Measurements from ENCODE around the gene SLC17A5.
A peak's percentile ranks its signal among the peaks of the same experiment; 100 is the strongest.
"Not testable (repeated sequence)": the region's sequence is repeated elsewhere in the genome, so short reads cannot be mapped to it uniquely, and the experiment has no call there.

Gene SLC17A5, protein sequence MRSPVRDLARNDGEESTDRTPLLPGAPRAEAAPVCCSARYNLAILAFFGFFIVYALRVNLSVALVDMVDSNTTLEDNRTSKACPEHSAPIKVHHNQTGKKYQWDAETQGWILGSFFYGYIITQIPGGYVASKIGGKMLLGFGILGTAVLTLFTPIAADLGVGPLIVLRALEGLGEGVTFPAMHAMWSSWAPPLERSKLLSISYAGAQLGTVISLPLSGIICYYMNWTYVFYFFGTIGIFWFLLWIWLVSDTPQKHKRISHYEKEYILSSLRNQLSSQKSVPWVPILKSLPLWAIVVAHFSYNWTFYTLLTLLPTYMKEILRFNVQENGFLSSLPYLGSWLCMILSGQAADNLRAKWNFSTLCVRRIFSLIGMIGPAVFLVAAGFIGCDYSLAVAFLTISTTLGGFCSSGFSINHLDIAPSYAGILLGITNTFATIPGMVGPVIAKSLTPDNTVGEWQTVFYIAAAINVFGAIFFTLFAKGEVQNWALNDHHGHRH

DNA sequence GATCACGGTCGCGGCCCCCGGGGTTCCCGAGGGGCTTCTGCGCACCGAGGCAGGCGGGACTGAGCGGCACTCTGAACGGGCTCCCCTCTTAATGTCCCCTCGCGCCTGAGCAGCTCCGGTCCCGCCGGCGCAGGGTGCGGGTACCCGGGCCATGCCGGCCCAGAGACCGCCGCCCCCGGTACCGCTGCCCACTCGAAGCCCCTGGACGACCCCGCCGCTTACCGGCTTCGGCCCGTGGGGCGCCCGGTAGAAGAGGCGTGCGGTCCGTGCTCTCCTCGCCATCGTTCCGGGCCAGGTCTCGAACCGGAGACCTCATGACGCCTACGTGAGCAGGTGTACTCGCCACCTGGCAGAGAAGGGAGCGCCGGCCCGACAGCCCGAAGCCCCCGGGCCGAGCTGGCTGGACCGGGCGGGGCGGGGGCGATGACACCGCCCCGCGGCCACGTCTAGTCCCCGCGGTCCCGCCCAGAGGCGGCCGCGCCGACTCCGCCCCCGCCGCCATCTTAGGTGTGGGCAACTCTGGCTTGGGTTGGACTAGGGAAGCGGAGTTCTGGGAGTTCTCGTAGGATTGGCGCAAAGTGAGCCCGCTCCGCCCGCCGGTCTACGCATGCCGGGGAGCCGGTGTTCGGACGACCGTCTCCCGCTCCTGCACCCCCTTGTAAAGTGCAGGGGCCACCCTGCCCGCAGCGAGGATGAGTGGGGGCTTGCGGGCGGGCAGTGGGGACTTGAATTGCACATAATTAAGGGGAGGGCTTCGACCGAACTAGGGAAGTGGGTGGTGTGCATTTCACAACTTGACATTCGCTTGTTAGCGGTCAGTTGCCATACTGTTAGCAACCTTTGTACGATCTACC is at the start of gene SLC17A5:
TSS of gene SLC17A5 (minus strand) at position 422 of the 854 bp plus-strand sequence. CDS start at position 316, 106 bp downstream.
- no peak for FAIRE-seq

DNA sequence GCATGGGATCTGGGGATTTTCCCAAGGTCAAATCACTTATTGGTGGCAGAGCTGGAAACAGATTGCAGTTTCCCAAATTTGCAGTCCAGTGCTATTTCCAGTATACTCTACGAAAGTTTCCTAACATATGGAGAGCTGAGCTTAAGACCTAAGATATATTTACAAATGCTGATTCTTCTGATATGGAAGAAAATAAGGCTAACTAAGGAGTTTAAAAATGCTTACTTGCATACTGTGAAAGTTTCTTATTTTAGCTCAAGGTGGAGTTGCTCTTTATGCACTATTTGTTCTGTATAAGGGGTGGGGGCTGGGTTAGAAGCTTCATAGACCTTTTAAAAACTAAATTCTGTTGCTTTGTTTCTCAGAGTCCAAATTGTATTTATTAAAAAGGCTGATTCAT is 49.7 kb upstream of the SLC17A5 start:
- FAIRE-seq = no peak

DNA sequence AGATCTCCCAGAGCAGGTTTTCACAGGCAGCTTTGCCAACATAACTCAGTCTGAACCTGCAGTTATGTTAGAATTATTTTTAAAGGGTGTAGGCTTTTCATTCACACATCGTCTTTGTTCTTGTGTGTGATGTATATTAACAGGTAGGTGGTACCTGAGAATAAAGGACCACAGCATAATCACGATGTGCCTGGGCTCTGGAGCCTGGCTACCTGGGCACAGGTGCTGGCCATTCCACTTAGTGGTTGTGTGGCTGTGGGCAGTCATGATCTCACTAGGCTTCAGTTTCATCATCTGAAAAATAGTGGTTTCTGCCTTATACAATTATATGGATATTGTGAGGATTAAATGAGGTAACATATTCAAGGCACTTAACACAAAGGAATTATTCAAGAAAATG is 48.7 kb upstream of the SLC17A5 start:
- no peak for FAIRE-seq

DNA sequence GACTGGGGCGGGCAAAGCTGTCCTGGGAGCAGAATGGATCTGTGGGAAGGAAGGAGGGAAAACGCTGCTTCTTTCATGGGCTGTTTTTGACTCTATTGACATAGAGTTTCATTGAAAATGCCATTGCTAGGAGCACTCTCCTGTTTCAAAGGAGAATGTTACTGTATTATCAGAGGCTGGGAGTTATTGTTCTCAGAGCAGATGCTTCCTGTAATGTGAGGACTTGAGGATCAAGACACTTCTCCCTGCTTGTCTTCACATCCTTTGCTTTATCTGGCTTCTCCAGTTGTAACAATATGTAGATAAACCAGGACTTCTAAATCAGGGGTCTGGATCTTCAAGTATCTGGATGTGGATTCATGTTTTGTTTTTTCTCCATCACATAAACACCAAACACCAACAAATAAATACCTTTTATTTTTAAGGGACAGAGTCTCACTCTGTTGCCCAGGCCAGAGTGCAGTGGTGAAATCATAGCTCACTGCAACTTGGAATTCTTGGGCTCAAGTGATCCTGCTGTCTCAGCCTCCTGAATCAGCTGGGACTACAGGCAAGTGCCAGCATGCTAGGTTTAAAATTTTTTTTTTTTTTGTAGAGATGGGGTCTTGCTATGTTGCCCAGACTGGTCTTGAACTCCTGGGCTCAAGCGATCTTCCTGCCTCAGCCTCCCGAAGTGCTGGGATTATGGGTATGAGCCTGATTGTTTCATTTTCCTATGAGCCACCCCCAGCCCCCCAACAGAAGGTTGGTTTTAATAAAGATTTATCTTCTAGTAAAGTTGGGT is 46.1 kb upstream of the SLC17A5 start:
- FAIRE-seq = no peak

DNA sequence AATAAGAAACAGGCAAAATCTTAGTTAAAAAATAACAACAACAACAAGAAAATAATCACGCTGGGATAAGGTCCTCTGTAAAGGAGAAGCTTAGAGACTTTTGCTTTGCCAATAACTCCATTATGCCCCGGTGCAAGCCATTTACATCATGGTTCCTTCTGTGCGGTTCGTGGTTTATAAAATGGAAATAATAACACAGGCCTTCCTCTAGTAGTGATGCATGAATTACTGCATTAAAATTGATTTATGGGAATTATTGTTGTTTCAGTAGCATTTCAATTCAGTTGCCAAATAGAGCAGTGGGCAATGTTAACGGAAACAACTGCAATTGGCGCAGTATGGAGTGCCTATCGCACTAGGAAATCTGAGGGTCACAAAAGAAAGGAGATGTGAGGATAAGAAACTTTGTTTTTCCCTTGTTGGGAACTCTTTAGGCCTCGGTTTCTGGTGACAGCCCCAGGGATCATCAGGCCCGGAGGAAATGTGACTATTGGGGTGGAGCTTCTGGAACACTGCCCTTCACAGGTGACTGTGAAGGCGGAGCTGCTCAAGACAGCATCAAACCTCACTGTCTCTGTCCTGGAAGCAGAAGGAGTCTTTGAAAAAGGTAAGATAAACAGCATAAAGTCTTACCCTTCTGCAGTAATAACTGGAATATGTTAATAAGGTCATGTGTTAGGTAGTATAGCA is 43.3 kb upstream of the SLC17A5 start:
- FAIRE-seq = no peak

DNA sequence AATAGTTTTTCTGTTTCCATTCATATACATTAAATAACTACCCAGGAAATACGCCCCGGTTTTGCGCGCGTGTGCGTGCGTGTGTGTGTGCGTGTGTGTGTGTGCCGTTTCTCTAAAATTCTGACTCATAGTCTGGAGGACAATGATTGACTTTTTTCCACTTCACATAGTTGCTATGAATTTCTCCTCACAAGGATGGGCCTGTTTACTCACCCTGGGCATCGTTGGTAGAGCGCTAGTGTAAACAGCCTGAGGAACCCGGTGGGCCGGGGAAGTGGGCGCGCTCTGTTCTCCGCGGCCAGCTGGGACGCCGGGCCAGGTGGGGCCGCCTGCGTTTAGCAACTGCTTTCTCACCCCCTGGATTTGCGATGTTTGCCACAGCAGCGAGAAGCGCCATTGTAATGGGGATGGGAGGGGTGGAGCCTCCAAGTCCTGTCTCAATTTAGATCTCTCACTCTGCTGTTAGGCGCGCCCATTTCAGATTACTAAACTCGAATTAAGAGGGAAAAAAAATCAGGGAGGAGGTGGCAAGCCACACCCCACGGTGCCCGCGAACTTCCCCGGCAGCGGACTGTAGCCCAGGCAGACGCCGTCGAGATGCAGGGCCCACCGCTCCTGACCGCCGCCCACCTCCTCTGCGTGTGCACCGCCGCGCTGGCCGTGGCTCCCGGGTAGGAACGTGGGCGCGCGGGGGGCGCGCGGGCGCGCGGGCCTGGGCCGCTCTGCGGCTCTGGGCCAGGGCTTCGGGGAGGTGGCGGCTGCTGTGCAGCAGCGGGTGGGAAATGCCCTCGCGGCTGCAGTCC is 42.0 kb upstream of the SLC17A5 start, which contains the start of gene CD109:
TSS of gene CD109 (plus strand) at position 585 of the 803 bp plus-strand sequence. CDS start at position 598, 13 bp downstream.
- no peak for FAIRE-seq

DNA sequence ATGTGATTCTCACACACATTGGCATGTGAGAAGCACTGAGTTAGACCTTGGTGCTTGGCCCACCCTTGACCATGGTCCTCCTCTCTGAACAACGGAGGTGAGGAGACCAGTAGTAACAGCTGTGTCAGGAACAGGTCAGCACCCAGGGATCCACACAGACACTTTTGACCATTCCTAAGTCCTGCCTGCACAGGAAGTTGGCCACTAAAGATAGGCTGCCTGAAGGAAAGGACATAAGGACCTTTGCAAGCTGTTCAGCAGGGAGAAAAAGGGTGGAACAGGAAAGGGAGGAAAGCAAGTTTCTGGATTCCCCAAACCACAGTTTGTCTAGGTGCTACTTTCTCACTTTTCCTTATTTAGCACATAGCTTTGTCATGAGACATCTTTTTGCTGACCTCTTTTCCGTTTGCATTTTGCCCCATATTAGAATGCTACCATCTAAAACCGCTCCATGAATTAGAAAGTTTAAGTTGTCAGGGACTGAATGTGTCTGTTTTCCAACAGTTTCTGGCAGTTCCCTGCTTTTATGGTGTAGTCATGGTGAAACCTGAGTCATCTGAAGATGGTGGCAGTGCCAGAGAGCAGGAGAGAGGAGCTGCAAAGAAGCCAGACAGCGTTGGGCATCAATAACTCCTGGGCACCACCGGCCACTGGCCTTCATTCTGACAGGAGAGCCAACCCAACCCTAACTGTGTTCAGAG is 41.1 kb upstream of the SLC17A5 start:
- FAIRE-seq = no peak

DNA sequence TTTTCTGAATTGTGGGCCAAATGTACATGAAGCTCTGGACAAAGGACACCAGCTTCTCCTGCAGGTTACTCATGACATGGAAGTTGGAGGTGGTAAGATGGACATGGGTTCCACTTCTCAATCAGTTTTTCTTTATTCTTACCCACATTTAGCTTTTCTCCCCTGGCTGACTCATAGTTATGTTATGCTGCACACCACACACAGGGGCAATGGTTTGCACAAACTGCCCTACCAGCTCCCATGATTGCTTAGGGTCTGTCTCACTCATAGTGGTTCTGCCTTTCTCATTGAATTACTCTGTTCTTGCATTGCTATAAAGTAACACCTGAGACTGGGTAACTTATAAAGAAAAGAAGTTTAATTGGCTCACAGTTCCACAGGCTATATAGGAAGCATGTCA is 37.7 kb upstream of the SLC17A5 start:
- FAIRE-seq = no peak

DNA sequence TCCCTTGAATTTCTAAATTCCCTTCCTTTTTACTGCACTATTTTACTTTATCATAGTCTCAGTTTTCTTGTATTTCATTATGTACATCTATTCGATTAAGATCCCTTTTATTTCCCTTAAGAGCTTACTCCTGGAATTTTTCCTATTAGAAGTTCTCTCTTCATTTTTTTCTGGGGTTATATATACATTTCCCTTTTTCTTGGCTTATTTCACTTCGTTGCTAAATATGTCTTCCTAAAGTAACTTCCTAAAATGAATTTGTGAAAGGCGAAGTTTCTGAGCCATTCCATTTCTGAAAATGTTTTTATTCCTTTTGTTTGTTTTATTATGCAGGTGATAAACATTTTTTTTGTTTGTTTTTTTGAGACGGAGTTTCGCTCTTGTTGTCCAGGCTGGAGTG is 36.3 kb upstream of the SLC17A5 start:
- FAIRE-seq = no peak

DNA sequence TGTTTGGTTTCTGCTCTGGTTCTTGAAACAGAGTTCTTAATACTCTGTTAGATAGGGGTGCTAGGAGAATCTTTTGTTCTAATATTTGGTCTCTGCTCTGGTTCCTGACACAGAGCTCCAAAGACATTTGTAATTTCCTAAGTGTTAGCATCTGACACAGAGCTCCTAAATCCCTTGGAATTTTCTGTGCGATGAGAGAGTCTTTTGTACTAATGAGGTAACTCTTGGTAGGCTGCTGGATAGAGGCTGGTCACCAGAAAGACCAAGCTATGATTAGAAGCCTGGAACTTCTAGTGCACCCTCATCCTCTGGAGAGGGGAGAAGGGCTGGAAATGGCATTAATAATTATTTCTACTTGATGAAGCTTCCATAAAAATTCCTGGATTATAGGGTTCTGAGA is 34.6 kb upstream of the SLC17A5 start:
- no peak for FAIRE-seq

DNA sequence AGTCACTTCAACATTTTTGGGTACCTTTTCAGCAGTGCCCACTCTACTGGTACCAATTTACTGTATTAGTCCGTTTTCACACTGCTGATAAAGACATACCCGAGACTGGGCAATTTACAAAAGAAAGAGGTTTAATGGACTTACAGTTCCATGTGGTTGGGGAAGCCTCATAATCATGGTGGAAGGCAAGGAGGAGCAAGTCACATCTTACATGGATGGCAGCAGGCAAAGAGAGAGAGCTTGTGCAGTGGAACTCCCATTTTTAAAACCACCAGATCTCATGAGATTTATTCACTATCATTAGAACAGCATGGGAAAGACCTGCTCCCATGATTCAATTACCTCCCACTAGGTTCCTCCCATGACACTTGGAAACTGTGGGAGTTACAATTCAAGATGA is 29.8 kb upstream of the SLC17A5 start:
- not testable (repeated sequence) for FAIRE-seq

DNA sequence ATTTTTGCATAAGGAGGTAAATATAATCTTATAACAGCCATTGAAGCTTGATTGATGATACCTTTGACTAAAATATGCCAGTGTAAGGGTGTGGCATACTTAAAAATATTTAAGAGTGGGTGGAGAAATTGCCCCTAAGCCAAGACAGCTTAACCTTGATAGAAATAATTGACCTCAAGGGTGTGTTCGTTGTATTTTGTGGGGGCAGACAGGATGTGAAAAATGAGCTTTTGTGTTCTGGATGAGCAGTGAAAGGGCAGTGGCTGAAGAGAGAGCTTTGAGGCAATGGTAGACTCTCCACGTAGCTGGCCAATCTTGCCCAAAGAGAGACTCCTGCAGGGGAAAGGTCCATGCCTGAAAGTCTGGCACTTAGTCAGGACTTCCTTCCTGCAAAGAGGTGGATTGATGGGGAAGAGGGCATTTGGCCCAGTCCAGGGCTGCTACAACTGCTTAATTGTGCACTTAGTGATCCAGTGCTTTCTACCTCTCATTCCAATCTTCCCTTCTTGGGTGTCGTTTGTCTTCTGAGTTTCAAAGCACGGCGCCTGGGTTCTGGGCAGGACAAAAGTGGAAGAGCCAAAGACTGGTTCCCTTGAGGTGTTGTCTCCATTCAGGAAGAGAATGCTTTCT is 26.6 kb upstream of the SLC17A5 start:
- no peak for FAIRE-seq

DNA sequence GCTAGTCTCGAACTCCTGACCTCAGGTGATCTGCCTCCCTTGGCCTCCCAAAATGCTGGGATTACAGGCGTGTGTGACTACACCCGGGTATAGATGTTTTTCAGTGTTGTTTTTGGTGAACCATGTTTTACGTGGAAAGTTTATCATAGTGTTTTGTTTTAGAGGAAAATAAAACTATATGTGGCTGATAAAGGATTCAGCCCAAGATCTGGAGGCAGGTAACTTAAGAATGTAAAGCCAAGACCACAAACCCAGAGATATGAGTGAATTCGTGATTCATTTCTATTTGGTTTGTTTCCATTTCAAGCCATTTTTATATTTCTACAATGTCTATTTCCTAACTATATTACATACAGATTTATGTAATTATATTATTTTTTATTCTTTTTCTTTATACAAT is 26.1 kb upstream of the SLC17A5 start:
- FAIRE-seq = not testable (repeated sequence)

DNA sequence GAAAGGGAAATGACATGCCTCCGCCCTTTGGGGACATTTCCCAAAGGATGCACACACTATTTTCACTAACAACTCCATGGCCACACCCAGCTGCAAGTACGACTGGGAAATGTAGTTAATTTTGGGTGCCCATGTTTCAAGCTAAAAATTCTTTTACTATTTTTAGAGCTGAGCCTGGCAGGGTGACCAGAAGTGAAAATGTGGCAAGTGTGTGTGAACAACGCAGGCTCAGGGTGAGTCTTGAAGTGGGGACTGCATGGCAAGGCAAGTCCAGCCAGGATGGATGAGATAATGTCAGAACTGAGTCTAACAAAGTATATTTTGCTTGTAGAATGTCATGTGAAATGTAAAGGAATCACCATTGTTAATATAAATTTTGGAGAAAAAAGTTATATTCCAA is 25.2 kb upstream of the SLC17A5 start:
- no peak for FAIRE-seq

DNA sequence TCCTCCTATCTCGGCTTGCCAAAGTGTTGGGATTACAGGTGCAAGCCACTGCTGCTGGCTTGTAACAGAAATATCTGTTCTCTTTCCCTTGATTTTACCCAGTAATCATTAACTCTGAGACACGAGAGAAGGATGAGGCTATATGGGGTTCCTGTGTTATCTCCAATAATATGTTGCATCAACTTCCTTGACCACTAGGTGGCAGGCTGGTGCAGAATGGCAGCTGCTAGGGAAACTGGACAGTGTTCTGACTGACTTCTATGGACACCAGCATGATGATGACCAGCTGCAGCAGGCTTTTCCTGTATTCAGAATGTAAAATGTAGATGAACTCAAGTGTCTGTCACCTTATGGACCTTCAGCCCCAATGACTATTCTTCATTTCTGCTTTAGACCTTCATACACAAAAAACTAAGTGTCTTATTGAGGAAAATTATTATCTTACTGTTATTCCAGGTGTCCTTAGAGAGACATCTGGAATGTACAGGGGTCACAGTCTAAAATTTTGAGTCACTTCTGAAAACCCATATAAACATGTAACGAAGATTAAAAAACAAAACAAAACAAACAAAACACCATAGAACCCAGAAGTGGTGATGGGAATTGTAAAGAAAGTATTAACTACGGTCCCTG is 21.8 kb upstream of the SLC17A5 start:
- peak; percentile 64 for FAIRE-seq

DNA sequence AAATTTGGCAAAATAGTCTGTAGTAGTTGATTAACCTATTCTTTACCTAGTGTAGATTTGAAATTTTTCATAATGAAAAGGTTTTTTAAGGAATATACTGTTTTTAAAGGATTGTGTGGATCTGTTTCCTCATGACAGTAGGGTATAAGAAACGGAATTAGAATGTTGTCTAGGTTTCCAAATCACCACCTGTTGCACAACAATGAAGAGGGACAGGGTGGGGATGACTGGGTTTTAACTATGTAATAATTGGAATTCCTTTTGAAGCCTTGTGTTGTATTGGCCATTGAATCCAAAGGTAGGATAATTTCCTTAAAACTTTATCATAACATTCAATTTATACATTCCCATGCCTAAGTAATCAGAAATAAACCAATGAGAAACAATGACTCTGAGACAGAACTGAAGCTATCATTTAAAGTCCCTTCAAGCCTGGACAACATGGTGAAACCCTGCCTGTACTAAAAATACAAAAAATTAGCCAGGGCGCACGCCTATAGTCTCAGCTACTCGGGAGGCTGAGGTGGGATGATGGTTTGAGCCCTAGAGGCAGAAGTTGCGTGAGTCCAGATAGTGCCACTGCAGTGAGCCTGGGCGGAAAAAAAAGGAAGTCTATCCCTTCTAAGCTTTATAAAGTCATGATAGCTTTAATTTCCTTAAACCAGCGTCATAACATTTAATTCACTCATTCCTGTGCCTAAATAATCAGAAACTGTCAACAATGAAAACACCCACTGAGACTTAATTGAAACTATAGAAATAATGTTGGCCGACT is 18.3 kb upstream of the SLC17A5 start:
- no peak for FAIRE-seq

DNA sequence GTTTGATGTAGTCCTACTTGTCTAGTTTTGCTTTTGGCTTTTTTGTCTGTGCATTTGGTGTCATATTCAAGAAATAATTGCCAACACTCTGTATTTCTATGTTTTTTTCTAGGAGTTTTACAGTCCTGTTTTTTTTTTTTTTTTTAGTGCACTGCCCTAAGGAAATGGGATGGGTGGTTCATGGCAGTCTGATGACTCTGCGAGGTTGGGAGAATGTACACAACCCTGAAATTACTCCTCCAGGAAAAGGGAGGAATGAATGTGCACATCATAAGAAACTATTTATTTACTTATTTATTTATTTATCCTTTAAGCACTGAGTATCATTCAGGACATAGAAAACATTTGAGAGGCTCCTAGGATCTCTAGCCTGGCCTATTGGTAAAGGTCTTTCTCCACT is 15.2 kb upstream of the SLC17A5 start:
- FAIRE-seq = no peak

DNA sequence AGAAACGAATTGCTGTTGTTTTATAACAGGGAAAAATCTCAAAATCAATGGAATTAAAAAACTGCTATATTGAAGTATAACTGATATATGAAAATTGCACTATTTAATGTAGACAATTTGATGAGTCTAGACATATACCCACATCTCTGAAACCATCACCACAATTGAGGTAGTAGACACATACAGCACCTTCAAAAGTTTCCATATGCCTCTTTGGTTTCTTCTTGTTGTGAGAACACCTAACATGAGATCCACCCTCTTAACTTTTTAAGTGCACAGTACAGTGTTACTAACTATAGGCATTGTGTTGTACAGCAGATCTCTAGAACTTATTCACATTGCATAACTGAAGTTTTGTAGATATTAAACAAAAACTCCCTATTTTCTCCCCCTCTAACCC is 14.0 kb upstream of the SLC17A5 start:
- FAIRE-seq = no peak

DNA sequence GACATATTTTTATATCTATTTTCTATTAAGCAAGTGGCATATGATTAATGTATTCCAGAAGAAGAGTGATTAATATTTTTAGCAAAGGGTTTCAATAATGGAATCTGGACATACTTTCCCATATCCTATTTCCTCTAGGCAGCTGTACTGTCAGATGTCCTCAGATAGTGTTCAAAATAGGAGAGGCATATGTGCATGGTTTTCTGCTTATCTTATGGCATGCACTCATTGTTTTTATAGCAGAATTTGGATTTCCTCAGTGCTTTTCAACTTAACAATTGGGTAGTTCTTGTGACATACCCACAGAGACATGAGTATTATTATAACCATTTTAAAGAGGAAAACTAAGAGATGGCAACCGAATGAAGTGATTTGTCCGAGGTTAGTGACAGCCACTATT is 12.6 kb upstream of the SLC17A5 start:
- FAIRE-seq = no peak

Measured in islet of Langerhans (tissue), 1 donor.